GM12874 (cell line): Measurements from ENCODE around the gene ARL1.

ENCODE experiments used
- CTCF ChIP-seq: IDR thresholded peaks from 2 replicates; pipeline ENCODE4 v1.5.1; 2011; ENCODE audit warnings: low read depth, mild to moderate bottlenecking, control low read depth, low read length, moderate library complexity; ENCODE audit not compliant: insufficient read depth

The ARL1 gene

GRCh38 chr12:101361455-101361854 lies 46.1 kb downstream of the ARL1 start:
- no peak for TF ChIP-seq CTCF

- TF ChIP-seq CTCF: no peak
These were observed 50.8 kb downstream of the ARL1 start for GRCh38 chr12:101356794-101357193.

- no peak for TF ChIP-seq CTCF
These were observed 55.9 kb downstream of the ARL1 start for GRCh38 chr12:101351682-101352081.

- no peak for TF ChIP-seq CTCF
These were observed 63.7 kb downstream of the ARL1 start for GRCh38 chr12:101343893-101344292.
